Measurements from ENCODE around the gene NTN1.

- TF ChIP-seq CTCF (IDR thresholded peaks at IDR 0.05) (no peak), POLR2AphosphoS5 (IDR thresholded peaks at IDR 0.05) (no peak), POLR2A (IDR thresholded peaks at IDR 0.05) (no peak), EP300 (IDR thresholded peaks at IDR 0.05) (no peak)
These were observed 237.1 kb downstream of the NTN1 start for GRCh38 chr17:9258115-9259015.

All from gastroesophageal sphincter (tissue), 3 donors.